ENCODE measurements around the gene TOB1. TPM values are rescaled to one million over a fixed set of nuclear protein-coding genes. Genes with fewer than 3 reads are reported as not detected.

TOB1 gene
- total RNA-seq, 1 experiment from 2014 or later: 31.6 TPM

DNA sequence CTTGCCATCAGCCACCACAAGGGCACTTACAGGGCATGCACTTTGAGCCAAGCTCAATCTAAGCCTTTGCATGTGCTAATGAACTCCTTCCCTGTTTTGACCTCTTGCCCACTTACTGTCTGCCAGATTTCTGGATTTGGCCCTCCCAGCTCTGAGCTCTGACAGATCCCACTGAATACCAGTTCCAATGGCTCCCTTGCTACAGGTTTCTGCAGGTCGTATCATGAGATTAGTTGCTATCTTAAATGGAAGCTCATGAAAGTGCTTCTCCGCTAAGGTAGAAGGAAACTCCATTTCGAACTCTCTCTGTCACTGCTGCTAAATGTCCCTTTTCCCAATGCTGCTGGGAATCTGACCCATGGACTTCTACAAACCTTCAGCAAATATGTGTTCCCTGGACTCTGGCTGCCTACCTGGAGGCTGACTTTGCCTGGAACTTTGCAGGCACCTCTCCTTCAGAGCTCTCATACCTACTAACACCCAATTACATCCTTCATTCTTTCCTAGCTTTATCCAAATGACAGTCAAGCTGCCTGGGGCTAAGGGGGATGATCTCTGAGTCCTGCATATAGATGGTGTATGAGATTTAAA lies 23.5 kb upstream of the TOB1 start:
- Histone ChIP-seq H3T11ph (ENCODE audit: low read length) (no peak overlapping the region), H2AFZ (ENCODE audit: low read length) (no peak overlapping the region), H2BK12ac (ENCODE audit: insufficient read length, low read depth, low read length) (no peak overlapping the region), H3K23ac (ENCODE audit: insufficient read length, low read depth, low read length) (no peak overlapping the region), H3K14ac (ENCODE audit: insufficient read depth, low read length) (no peak overlapping the region), H4K5ac (ENCODE audit: insufficient read length, low read depth, low read length) (no peak overlapping the region), H3K9ac (ENCODE audit: extremely low read depth, insufficient read length, low read length) (no peak overlapping the region), H3K23me2 (ENCODE audit: insufficient read length, low read depth, low read length, poor library complexity, severe bottlenecking) (no peaks in the 10 kb centered on the region), H2BK120ac (ENCODE audit: low read depth, low read length, poor library complexity, severe bottlenecking) (no peak overlapping the region), H3K18ac (ENCODE audit: insufficient read length, low read depth, low read length) (no peak overlapping the region), H3K9me3 (ENCODE audit: control insufficient read depth, low read depth, low read length) (no peaks in the 10 kb centered on the region), H3K56ac (ENCODE audit: insufficient read length, low read depth, low read length) (no peak overlapping the region), H3K79me1 (ENCODE audit: insufficient read depth, low read depth, low read length, poor library complexity, severe bottlenecking) (no peaks in the 10 kb centered on the region), H4K8ac (replicated peaks; ENCODE audit: insufficient read length, low read depth, low read length) (no peak overlapping the region), H3K79me2 (ENCODE audit: insufficient read depth, low read length) (no peaks in the 10 kb centered on the region), H3K4me1 (ENCODE audit: insufficient read depth, low read length) (peaks cover 7% of the 10 kb centered on the region; the same call in 1 of the 2 replicates), H2BK5ac (ENCODE audit: insufficient read length, low read length) (no peak overlapping the region), H2BK15ac (ENCODE audit: low read depth, low read length) (no peak overlapping the region), H3K27me3 (ENCODE audit: insufficient read depth, low read length) (no peaks in the 10 kb centered on the region), H2BK20ac (ENCODE audit: low read depth, low read length, poor library complexity, severe bottlenecking) (no peak overlapping the region), H4K91ac (ENCODE audit: insufficient read length, low read depth, low read length) (no peak overlapping the region), H3K27ac (ENCODE audit: insufficient read length, low read depth, low read length) (no peak overlapping the region), H2AK5ac (ENCODE audit: insufficient read length, low read length) (no peak overlapping the region), H4K20me1 (ENCODE audit: control insufficient read depth, insufficient read depth, insufficient read length) (no peaks in the 10 kb centered on the region), H3K4ac (ENCODE audit: low read depth, low read length) (no peak overlapping the region), H3K4me2 (ENCODE audit: insufficient read depth, insufficient read length, low read length) (no peak overlapping the region)
- Mint-ChIP-seq H3K27ac (no peak overlapping the region; a peak in 1 of 7 replicates), H3K4me3 (no peak overlapping the region), H3K9me3 (no peaks in the 10 kb centered on the region), H3K27me3 (ENCODE audit: low read depth) (no peaks in the 10 kb centered on the region), H3K36me3 (ENCODE audit: insufficient read depth in 1 of 3, low read depth in 3 of 3) (no peaks in the 10 kb centered on the region), H3K4me1 (peaks cover 43 to 44% of the 10 kb centered on the region in 2 experiments)
- TF ChIP-seq, protein P1, sequence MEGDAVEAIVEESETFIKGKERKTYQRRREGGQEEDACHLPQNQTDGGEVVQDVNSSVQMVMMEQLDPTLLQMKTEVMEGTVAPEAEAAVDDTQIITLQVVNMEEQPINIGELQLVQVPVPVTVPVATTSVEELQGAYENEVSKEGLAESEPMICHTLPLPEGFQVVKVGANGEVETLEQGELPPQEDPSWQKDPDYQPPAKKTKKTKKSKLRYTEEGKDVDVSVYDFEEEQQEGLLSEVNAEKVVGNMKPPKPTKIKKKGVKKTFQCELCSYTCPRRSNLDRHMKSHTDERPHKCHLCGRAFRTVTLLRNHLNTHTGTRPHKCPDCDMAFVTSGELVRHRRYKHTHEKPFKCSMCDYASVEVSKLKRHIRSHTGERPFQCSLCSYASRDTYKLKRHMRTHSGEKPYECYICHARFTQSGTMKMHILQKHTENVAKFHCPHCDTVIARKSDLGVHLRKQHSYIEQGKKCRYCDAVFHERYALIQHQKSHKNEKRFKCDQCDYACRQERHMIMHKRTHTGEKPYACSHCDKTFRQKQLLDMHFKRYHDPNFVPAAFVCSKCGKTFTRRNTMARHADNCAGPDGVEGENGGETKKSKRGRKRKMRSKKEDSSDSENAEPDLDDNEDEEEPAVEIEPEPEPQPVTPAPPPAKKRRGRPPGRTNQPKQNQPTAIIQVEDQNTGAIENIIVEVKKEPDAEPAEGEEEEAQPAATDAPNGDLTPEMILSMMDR (conservative IDR thresholded peaks at IDR 0.05): peak; percentile 30; the same call in 2 of the 3 replicates
- no peak for DNase-seq
- no CpG with 5 or more reads among the region's 3 CpGs for WGBS (ENCODE audit: extremely low coverage, insufficient read length, low lambda C conversion rate)

All from H9 (cell line).